Measurements from ENCODE around the gene FNBP1. TPM values are rescaled to one million over a fixed set of nuclear protein-coding genes. Genes with fewer than 3 reads are reported as not detected.

The FNBP1 gene
- total and polyA plus RNA-seq, 10 of the 15 experiments (the other 5 are each of a cell fraction or from before 2014, with no cell fraction given), result 64.5 to 353 (median 179) TPM

DNA sequence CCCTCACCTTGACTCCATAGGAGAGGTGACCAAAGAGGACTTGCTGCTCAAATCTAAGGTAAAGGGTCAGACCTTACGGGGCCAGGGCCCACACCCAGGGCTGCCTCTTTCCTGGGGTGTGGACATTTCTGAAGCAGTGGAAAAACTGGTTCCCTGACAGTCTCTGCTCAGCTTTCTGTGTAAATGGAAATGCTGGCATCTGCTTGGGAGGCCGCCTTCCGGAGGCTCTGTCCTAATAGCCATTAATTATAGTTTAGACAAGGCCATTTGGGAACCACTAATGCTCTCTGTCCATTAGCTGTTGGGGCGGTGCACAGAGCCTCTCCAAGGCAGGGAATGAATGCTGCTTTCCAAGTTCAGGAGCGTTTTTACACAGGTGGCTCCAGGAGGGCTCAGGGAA is 190.4 kb downstream of the FNBP1 start:
- POLR2A ChIA-PET, result no interaction called here
- CTCF ChIA-PET, result interaction anchor here (0.6 kb wide), 1 partner anchor 247 kb away, joined by 3 read pairs; no protein-coding TSS in a partner anchor
- Histone ChIP-seq H2AFZ (ENCODE audit: control insufficient read depth, low read depth, low read length) (no peak overlapping the region), H3K9ac (ENCODE audit: control insufficient read depth, insufficient read depth, low read length) (no peak overlapping the region), H3K36me3 (ENCODE audit: control insufficient read depth in 2 of 2, insufficient read depth in 2 of 2, low read length in 1 of 2) (no peaks in the 10 kb centered on the region; a peak in 3 of 4 replicates), H3K27ac (ENCODE audit: control insufficient read depth, insufficient read depth) (no peak overlapping the region), H3K4me2 (ENCODE audit: control insufficient read depth, insufficient read depth) (no peak overlapping the region), H4K20me1 (ENCODE audit: control insufficient read depth, insufficient read depth) (no peaks in the 10 kb centered on the region), H3K9me3 (replicated peaks; ENCODE audit: control insufficient read depth, insufficient read depth, low read length) (no peaks in the 10 kb centered on the region), H3K4me3 (no peak overlapping the region), H3K4me1 (ENCODE audit: control insufficient read depth, insufficient read depth, low read length) (no peaks in the 10 kb centered on the region), H3K27me3 (replicated peaks in 1 of 2; ENCODE audit: control insufficient read depth in 2 of 2, insufficient read depth in 2 of 2, low read length in 1 of 2) (no peaks in the 10 kb centered on the region), H3K79me2 (ENCODE audit: control insufficient read depth, insufficient read depth, low read length) (no peaks in the 10 kb centered on the region)
- BruUV-seq (replicated peaks), result no TSS peak
- 80% methylated on average over 5 of the region's 5 CpGs for WGBS (ENCODE audit: insufficient coverage, insufficient replicate concordance, low lambda C conversion rate, missing lambda C conversion rate)
- in situ Hi-C loops (cut with MboI), result no loop called here
- intact Hi-C loops (cut with micrococcal nuclease; ENCODE audit: unreplicated experiment), result no loop called here
- no peak for FAIRE-seq
- no peak for DNase-seq (ENCODE audit: low read depth, low spot score)
- SMC1A ChIA-PET (ENCODE audit: uncharacterized antibody, unreplicated experiment), result interaction anchor here (1.2 kb wide), 1 partner anchor 110 kb away, joined by 3 read pairs; no protein-coding TSS in a partner anchor
- no peak for ATAC-seq
- RAD21 ChIA-PET (ENCODE audit: unreplicated experiment), result no interaction called here
- no peak for TF ChIP-seq POLR2A (IDR thresholded peaks at IDR 0.05; ENCODE audit: low read depth, low read length)
- TF ChIP-seq, protein P1, sequence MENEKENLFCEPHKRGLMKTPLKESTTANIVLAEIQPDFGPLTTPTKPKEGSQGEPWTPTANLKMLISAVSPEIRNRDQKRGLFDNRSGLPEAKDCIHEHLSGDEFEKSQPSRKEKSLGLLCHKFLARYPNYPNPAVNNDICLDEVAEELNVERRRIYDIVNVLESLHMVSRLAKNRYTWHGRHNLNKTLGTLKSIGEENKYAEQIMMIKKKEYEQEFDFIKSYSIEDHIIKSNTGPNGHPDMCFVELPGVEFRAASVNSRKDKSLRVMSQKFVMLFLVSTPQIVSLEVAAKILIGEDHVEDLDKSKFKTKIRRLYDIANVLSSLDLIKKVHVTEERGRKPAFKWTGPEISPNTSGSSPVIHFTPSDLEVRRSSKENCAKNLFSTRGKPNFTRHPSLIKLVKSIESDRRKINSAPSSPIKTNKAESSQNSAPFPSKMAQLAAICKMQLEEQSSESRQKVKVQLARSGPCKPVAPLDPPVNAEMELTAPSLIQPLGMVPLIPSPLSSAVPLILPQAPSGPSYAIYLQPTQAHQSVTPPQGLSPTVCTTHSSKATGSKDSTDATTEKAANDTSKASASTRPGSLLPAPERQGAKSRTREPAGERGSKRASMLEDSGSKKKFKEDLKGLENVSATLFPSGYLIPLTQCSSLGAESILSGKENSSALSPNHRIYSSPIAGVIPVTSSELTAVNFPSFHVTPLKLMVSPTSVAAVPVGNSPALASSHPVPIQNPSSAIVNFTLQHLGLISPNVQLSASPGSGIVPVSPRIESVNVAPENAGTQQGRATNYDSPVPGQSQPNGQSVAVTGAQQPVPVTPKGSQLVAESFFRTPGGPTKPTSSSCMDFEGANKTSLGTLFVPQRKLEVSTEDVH (IDR thresholded peaks at IDR 0.05; ENCODE audit: low read depth, partially characterized antibody), result no peak
- TF ChIP-seq, protein P2, sequence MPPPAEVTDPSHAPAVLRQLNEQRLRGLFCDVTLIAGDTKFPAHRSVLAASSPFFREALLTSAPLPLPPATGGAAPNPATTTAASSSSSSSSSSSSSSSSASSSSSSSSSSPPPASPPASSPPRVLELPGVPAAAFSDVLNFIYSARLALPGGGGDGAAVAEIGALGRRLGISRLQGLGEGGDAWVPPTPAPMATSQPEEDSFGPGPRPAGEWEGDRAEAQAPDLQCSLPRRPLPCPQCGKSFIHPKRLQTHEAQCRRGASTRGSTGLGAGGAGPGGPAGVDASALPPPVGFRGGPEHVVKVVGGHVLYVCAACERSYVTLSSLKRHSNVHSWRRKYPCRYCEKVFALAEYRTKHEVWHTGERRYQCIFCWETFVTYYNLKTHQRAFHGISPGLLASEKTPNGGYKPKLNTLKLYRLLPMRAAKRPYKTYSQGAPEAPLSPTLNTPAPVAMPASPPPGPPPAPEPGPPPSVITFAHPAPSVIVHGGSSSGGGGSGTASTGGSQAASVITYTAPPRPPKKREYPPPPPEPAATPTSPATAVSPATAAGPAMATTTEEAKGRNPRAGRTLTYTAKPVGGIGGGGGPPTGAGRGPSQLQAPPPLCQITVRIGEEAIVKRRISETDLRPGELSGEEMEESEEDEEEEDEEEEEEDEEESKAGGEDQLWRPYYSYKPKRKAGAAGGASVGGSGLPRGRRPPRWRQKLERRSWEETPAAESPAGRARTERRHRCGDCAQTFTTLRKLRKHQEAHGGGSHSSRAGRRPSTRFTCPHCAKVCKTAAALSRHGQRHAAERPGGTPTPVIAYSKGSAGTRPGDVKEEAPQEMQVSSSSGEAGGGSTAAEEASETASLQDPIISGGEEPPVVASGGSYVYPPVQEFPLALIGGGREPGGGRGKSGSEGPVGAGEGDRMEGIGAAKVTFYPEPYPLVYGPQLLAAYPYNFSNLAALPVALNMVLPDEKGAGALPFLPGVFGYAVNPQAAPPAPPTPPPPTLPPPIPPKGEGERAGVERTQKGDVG (CRISPR knock-in tag; IDR thresholded peaks at IDR 0.05), result no peak
- no peak for TF ChIP-seq TCF7 (IDR thresholded peaks at IDR 0.05; ENCODE audit: borderline replicate concordance)
- TF ChIP-seq EED (IDR thresholded peaks at IDR 0.05; ENCODE audit: low read depth), result no peak
- no peak for TF ChIP-seq IRF4 (IDR thresholded peaks at IDR 0.05; ENCODE audit: low read depth, low read length)
- TF ChIP-seq FOXK2 (IDR thresholded peaks at IDR 0.05), result no peak
- no peak for TF ChIP-seq EZH2 (IDR thresholded peaks at IDR 0.05; ENCODE audit: borderline replicate concordance, control insufficient read depth, low read depth, low read length)
- no peak for TF ChIP-seq SREBF1 (IDR thresholded peaks at IDR 0.05; ENCODE audit: low read length)
- no peak for TF ChIP-seq SP1 (IDR thresholded peaks at IDR 0.05; ENCODE audit: low read depth, low read length)
- no peak for TF ChIP-seq JUND (IDR thresholded peaks at IDR 0.05; ENCODE audit: low read depth, low read length)
- no peak for TF ChIP-seq ESRRA (IDR thresholded peaks at IDR 0.05; ENCODE audit: low read length)
- TF ChIP-seq, protein P3, sequence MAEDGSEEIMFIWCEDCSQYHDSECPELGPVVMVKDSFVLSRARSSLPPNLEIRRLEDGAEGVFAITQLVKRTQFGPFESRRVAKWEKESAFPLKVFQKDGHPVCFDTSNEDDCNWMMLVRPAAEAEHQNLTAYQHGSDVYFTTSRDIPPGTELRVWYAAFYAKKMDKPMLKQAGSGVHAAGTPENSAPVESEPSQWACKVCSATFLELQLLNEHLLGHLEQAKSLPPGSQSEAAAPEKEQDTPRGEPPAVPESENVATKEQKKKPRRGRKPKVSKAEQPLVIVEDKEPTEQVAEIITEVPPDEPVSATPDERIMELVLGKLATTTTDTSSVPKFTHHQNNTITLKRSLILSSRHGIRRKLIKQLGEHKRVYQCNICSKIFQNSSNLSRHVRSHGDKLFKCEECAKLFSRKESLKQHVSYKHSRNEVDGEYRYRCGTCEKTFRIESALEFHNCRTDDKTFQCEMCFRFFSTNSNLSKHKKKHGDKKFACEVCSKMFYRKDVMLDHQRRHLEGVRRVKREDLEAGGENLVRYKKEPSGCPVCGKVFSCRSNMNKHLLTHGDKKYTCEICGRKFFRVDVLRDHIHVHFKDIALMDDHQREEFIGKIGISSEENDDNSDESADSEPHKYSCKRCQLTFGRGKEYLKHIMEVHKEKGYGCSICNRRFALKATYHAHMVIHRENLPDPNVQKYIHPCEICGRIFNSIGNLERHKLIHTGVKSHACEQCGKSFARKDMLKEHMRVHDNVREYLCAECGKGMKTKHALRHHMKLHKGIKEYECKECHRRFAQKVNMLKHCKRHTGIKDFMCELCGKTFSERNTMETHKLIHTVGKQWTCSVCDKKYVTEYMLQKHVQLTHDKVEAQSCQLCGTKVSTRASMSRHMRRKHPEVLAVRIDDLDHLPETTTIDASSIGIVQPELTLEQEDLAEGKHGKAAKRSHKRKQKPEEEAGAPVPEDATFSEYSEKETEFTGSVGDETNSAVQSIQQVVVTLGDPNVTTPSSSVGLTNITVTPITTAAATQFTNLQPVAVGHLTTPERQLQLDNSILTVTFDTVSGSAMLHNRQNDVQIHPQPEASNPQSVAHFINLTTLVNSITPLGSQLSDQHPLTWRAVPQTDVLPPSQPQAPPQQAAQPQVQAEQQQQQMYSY (CRISPR knock-in tag; IDR thresholded peaks at IDR 0.05), result no peak
- TF ChIP-seq DPF2 (IDR thresholded peaks at IDR 0.05), result no peak
- no peak for TF ChIP-seq CHD2 (IDR thresholded peaks at IDR 0.05; ENCODE audit: borderline replicate concordance, low read depth, low read length)
- no peak for TF ChIP-seq NBN (IDR thresholded peaks at IDR 0.05)
- no peak for TF ChIP-seq JUNB (IDR thresholded peaks at IDR 0.05)
